Left lung (tissue), 10 donors: ENCODE measurements around the gene AGAP1. TPM values are rescaled to one million over a fixed set of nuclear protein-coding genes. Genes with fewer than 3 reads are reported as not detected.

Experiments used
- ATAC-seq: fragments of 200-7000 bp; cut with Tn5 transposase; one replicate; pipeline ENCODE4 v1.9.1; 2020; ENCODE audit warnings: moderate library complexity
- DNase-seq, 4 donors: peaks; one replicate each; pipeline ENCODE4 v3.0.0-alpha.2; 2013 to 2020
- H3K27ac ChIP-seq, 2 donors: fragments of 200-600 bp; sonication (generic) in 1 of 2; one replicate each; pipeline versions ENCODE4 v1.5.0 to v1.8.0; 2020 to 2021
- H3K27me3 ChIP-seq, 2 donors: fragments of 200-600 bp; sonication (generic) in 1 of 2; one replicate each; pipeline versions ENCODE4 v1.5.0 to v1.8.0; 2020 to 2021
- H3K36me3 ChIP-seq, 2 donors: fragments of 200-600 bp; sonication (generic) in 1 of 2; one replicate each; pipeline versions ENCODE4 v1.5.0 to v1.8.0; 2020 to 2021
- H3K4me1 ChIP-seq, 2 donors: fragments of 200-600 bp; one replicate each; pipeline ENCODE4 v1.8.0; 2021
- H3K4me3 ChIP-seq, 2 donors: fragments of 200-600 bp; sonication (generic) in 1 of 2; one replicate each; pipeline versions ENCODE4 v1.5.0 to v1.8.0; 2020 to 2021; ENCODE audit warnings: mild to moderate bottlenecking in 1 of 2
- H3K9me3 ChIP-seq, 2 donors: fragments of 200-600 bp; sonication (generic) in 1 of 2; one replicate each; pipeline versions ENCODE4 v1.5.0 to v1.8.0; 2020 to 2021
- intact Hi-C, 2 donors: fragments of 100-400 bp; cut with DNase I; formaldehyde crosslinking; loops; one replicate each; pipeline versions ENCODE4 v1.11.2 to v1.14.2; 2022
- polyA plus RNA-seq, 6 donors: library from polyadenylated mRNA; unstranded; fragments of 120-200 nt; gene quantifications; one replicate each; pipeline ENCODE4 v1.2.1, GENCODE V29; 2013; ENCODE audit not compliant: insufficient read length in 6 of 6
- total RNA-seq, 2 donors: library from RNA; stranded (reverse); fragmentation: NEBNext Ultra II Directional; extraction: Animal tissue kit (Norgen Biotek cat#: 25700); gene quantifications; one replicate each; pipeline ENCODE4 v1.2.1, GENCODE V29; 2021
- TF ChIP-seq, protein P1 (sequence below), 2 donors: fragments of 200-600 bp; sonication (generic) in 1 of 2; IDR thresholded peaks; one replicate each; pipeline versions ENCODE4 v1.5.0 to v1.8.0; 2021; ENCODE audit warnings: antibody characterized with exemption in 2 of 2
- donor health status: DM: no; HTN: yes; CAD: no.
- donor health status: DM: no; HTN: no; CAD: no.

The AGAP1 gene
- total and polyA plus RNA-seq, 8 donors: 13.1 to 25.4 (median 22.4) TPM

DNA sequence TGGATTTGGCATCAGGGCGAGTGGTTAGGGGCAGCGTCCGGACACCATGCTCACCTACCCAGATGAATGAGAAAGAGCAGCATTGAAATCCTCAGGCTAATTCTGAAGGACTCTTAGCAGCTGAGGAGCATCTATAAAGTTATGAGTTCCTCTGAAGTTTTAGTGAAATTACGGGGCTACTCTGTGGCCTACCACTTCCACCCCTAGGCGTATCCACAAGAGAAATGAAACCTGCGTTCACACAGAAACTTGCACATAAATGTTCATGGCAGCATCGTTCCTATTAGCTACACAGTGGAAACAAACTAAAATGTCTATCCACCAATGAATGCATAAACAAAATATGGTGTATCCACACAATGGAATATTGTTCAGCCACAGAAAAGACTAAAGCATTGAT lies 576.4 kb downstream of the AGAP1 start:
- Histone ChIP-seq H3K36me3 (no peaks in the 10 kb centered on the region), H3K4me3 (no peak overlapping the region), H3K9me3 (no peaks in the 10 kb centered on the region), H3K27ac (no peak overlapping the region), H3K27me3 (no peaks in the 10 kb centered on the region), H3K4me1 (no peaks in the 10 kb centered on the region)
- ATAC-seq (no peak), DNase-seq (no peak)
- TF ChIP-seq, protein P1, sequence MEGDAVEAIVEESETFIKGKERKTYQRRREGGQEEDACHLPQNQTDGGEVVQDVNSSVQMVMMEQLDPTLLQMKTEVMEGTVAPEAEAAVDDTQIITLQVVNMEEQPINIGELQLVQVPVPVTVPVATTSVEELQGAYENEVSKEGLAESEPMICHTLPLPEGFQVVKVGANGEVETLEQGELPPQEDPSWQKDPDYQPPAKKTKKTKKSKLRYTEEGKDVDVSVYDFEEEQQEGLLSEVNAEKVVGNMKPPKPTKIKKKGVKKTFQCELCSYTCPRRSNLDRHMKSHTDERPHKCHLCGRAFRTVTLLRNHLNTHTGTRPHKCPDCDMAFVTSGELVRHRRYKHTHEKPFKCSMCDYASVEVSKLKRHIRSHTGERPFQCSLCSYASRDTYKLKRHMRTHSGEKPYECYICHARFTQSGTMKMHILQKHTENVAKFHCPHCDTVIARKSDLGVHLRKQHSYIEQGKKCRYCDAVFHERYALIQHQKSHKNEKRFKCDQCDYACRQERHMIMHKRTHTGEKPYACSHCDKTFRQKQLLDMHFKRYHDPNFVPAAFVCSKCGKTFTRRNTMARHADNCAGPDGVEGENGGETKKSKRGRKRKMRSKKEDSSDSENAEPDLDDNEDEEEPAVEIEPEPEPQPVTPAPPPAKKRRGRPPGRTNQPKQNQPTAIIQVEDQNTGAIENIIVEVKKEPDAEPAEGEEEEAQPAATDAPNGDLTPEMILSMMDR (IDR thresholded peaks at IDR 0.05): no peak
- intact Hi-C loops: no loop called here

- H3K36me3 ChIP-seq: no peaks in the 10 kb centered on the region
- TF ChIP-seq, protein P1 (IDR thresholded peaks at IDR 0.05): no peak
- no peak for DNase-seq
- no peak overlapping the region for H3K27ac ChIP-seq
- H3K9me3 ChIP-seq: no peaks in the 10 kb centered on the region
- no peaks in the 10 kb centered on the region for H3K27me3 ChIP-seq
- no peaks in the 10 kb centered on the region for H3K4me1 ChIP-seq
- no peak for ATAC-seq
- intact Hi-C loops: no loop called here
- H3K4me3 ChIP-seq: no peak overlapping the region
These were observed 579.4 kb downstream of the AGAP1 start for GRCh38 chr2:236073246-236073645.

DNA sequence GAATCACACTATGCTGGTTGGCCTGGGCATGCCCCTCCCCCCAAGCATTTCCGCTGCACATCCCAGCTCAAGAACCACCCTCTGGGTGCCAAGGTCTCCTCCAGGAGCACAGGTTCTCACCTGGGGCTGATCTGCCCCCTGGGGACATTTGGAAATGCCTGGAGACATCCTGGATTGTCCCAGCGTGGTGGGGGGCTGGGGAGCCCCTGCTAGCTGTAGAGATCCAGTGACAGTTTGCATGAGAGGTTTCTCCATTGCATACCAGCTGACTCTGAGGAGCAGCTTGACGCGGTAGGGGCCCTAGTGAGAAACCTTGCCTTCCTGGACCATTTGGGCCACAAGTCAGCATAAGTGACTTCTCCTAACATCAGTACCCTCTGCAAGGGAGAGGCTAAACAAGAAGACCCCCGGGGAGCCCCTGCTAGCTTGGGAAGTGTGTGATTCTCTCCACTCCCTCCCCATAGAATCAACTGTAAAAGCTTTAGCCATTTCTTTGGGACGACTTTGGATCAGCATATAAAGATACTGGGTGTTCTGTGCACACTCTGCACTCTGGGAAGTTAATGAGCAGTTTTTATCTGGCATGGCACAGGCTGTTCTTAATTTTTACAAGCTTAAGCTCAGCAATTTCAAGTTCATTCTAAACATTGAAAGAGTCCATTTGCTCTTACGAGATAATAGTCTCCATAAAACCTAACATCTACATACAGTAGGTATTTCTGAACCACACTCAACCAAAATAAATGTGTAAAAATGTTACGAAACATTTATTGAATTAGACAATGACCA lies 580.2 kb downstream of the AGAP1 start:
- no peaks in the 10 kb centered on the region for H3K9me3 ChIP-seq
- intact Hi-C loops: no loop called here
- H3K27ac ChIP-seq: no peak overlapping the region

DNA sequence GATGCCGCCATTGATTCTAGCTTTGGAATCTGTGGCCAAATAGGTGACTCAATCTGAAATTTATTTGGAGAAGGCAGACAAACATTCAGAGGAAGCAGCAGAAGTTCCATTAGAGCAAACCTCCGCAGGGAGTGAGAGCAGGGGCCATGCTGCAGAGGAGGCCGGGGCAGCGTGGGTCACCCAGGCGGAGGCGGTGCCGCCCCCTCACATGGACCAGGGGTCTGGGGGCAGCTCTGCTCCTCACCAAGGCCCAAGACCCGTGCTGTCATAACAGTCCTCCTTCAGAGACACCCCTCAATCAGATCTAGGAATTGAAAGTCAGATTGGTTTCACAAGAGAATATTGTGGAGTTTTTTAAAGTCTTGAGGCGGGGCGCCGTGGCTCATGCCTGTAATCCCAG lies 582.0 kb downstream of the AGAP1 start:
- H3K4me1 ChIP-seq: no peaks in the 10 kb centered on the region
- ATAC-seq: no peak
- DNase-seq: peak in 1 of 4 donors; percentile 51
- intact Hi-C loops: no loop called here
- H3K27me3 ChIP-seq: no peaks in the 10 kb centered on the region
- H3K9me3 ChIP-seq: no peaks in the 10 kb centered on the region
- TF ChIP-seq, protein P1 (IDR thresholded peaks at IDR 0.05): no peak
- H3K27ac ChIP-seq: no peak overlapping the region
- H3K4me3 ChIP-seq: no peak overlapping the region
- no peaks in the 10 kb centered on the region for H3K36me3 ChIP-seq

More for the DNA sequence above, 580.2 kb downstream of the AGAP1 start:
- DNase-seq: no peak
- TF ChIP-seq, protein P1 (IDR thresholded peaks at IDR 0.05): no peak
- no peaks in the 10 kb centered on the region for H3K4me1 ChIP-seq
- no peaks in the 10 kb centered on the region for H3K36me3 ChIP-seq
- no peak for ATAC-seq
- no peaks in the 10 kb centered on the region for H3K27me3 ChIP-seq
- H3K4me3 ChIP-seq: no peak overlapping the region

DNA sequence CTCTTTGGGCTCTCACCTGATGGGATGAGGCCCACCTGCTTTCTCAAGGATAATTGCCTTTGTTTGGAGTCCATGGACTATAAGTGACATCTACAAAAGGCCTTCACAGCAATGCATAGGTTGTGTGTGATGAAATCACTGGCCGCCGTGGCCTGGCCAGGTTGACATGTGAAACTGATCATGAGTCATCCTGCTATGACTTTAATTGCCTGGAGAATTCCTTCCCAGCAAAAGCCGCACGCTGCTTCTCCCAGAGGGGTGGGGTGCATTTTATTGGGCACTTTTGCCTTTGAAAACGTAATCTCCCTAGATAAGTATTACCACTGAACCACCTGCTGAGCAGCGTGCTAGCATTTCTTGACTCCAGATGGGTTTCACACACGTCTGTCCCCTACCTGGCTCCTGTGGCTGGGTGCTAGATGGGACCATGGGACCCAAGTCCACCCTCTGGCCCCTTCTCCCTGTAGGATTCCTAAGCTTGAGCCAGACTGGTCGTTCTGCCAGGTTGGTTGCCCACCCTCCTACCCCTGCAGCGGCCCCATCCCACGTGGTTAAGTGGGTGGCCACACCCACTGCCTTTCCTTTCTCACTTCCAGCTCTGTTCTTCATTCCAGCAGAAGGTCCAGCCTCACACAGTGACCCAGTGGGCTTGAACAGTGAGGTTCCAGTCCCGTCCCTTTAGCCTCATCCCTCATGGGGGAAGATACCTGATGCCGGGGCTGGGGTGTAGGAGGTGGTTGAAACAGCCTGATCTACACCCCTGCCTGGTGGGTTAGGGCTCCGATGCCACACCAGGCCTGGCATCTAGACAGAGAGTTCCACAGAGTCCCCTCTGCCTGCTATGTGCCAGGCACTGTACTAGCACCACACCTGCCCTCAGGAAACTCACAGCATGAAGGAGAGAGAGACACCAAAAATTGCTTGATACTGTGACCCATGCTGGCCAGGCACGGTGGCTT lies 584.7 kb downstream of the AGAP1 start:
- no peak overlapping the region for H3K27ac ChIP-seq
- H3K27me3 ChIP-seq: no peaks in the 10 kb centered on the region

More for the DNA sequence above, 584.7 kb downstream of the AGAP1 start:
- Histone ChIP-seq H3K36me3 (no peaks in the 10 kb centered on the region), H3K9me3 (no peaks in the 10 kb centered on the region), H3K4me3 (no peak overlapping the region), H3K4me1 (no peaks in the 10 kb centered on the region)
- TF ChIP-seq, protein P1 (IDR thresholded peaks at IDR 0.05): no peak
- DNase-seq: no peak
- no peak for ATAC-seq
- intact Hi-C loops: no loop called here
